Mammary epithelial cell (primary cell): ENCODE results near the gene LRBA.

Experiments used
- EZH2 ChIP-seq: IDR thresholded peaks from 2 replicates; pipeline ENCODE4 v1.6.1; 2012; ENCODE audit warnings: low read length, inconsistent platforms, borderline replicate concordance
- TF ChIP-seq, protein P1 (sequence below), 2 donors: IDR thresholded peaks in 1 of 2; conservative IDR thresholded peaks in 1 of 2; 2 replicates each; pipeline ENCODE4 v1.5.1; 2011 to 2012; ENCODE audit warnings: inconsistent platforms in 2 of 2, low read length in 2 of 2, mild to moderate bottlenecking in 2 of 2, control low read depth in 1 of 2, low read depth in 1 of 2; ENCODE audit not compliant: insufficient read depth in 1 of 2; ENCODE audit errors: extremely low read depth in 1 of 2

DNA sequence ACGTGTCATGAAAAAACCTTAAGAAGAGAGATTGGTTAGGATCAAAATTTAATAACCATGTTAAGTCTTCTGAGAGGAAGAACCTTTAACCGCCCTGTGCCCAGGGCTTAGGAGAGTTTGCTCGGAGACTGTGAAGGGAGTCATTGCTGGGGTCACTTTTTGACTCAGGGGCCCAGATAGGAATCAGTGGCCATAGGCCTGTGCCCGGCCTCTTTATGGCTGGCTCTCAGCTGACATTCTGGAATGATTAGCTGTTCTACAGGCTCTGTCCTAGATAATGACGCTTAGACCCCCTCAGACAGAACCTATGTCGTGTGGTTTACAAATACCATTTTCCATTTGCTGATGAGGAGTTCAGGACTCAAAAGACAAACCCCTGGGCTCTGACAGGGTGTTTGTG, 762.8 kb downstream of the LRBA start:
- TF ChIP-seq, protein P1, sequence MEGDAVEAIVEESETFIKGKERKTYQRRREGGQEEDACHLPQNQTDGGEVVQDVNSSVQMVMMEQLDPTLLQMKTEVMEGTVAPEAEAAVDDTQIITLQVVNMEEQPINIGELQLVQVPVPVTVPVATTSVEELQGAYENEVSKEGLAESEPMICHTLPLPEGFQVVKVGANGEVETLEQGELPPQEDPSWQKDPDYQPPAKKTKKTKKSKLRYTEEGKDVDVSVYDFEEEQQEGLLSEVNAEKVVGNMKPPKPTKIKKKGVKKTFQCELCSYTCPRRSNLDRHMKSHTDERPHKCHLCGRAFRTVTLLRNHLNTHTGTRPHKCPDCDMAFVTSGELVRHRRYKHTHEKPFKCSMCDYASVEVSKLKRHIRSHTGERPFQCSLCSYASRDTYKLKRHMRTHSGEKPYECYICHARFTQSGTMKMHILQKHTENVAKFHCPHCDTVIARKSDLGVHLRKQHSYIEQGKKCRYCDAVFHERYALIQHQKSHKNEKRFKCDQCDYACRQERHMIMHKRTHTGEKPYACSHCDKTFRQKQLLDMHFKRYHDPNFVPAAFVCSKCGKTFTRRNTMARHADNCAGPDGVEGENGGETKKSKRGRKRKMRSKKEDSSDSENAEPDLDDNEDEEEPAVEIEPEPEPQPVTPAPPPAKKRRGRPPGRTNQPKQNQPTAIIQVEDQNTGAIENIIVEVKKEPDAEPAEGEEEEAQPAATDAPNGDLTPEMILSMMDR (conservative IDR thresholded peaks at IDR 0.05 in 1 of 2, IDR thresholded peaks at IDR 0.05 in 1 of 2; ENCODE audit: extremely low read depth in 1 of 2, insufficient read depth in 1 of 2, low read depth in 1 of 2, low read length in 2 of 2) = no peak
- TF ChIP-seq EZH2 = no peak
